Gastrocnemius medialis (tissue), 4 donors: Measurements from ENCODE around the gene CCDC200. TPM values are rescaled to one million over a fixed set of nuclear protein-coding genes. Genes with fewer than 3 reads are reported as not detected.
"Not testable (repeated sequence)": the region's sequence is repeated elsewhere in the genome, so short reads cannot be mapped to it uniquely, and the experiment has no call there.

Experiments
- ATAC-seq, 2 donors: fragments of 150-250 bp; one replicate each; pipeline ENCODE4 v1.9.1; 2016
- DNase-seq, 2 donors: peaks; one replicate each; pipeline ENCODE4 v3.0.0-alpha.2; 2019
- H3K27ac ChIP-seq, 4 donors: fragments of 200-600 bp; sonication (generic); 1 replicate in 1 of 4; 2 replicates in 3 of 4; pipeline ENCODE4 v1.5.1; 2016 to 2018; ENCODE audit warnings: mild to moderate bottlenecking in 2 of 4, moderate library complexity in 1 of 4
- H3K27me3 ChIP-seq, 3 donors: fragments of 200-600 bp; sonication (generic) in 2 of 3; 1 replicate in 1 of 3; 2 replicates in 2 of 3; pipeline versions ENCODE4 v1.5.1 to v1.6.0; 2016 to 2019; ENCODE audit warnings: mild to moderate bottlenecking in 1 of 3, moderate library complexity in 1 of 3
- H3K36me3 ChIP-seq, 2 donors: fragments of 200-600 bp; sonication (generic) in 1 of 2; one replicate each; pipeline ENCODE4 v1.5.1; 2017 to 2018
- H3K4me1 ChIP-seq, 2 donors: fragments of 200-600 bp; sonication (generic) in 1 of 2; one replicate each; pipeline ENCODE4 v1.5.1; 2016 to 2017; ENCODE audit warnings: mild to moderate bottlenecking in 2 of 2
- H3K4me3 ChIP-seq, 4 donors: fragments of 200-600 bp; sonication (generic) in 3 of 4; 1 replicate in 1 of 4; 2 replicates in 3 of 4; pipeline ENCODE4 v1.5.1; 2016 to 2019; ENCODE audit warnings: mild to moderate bottlenecking in 2 of 4
- H3K9me3 ChIP-seq, 3 donors: fragments of 200-600 bp; sonication (generic) in 2 of 3; 1 replicate in 1 of 3; 2 replicates in 2 of 3; pipeline ENCODE4 v1.5.1; 2016 to 2019
- POLR2A ChIP-seq, 2 donors: fragments of 450-650 bp; IDR thresholded peaks; one replicate each; pipeline ENCODE4 v1.6.1; 2017; ENCODE audit warnings: antibody characterized with exemption in 2 of 2, mild to moderate bottlenecking in 2 of 2, moderate library complexity in 2 of 2
- in situ Hi-C, 4 donors: fragments of 200-750 bp; cut with MboI; loops; one replicate each; pipeline versions ENCODE4 v1.15.0 to v1.8.0; 2017; ENCODE audit warnings: low sequenced_read_pairs in 4 of 4
- intact Hi-C: fragments of 100-400 bp; cut with DNase I; formaldehyde crosslinking; loops from one replicate; pipeline ENCODE4 v1.15.1; 2023; ENCODE audit warnings: low total_unique reads
- total RNA-seq, 4 donors: library from RNA; depleted of rRNA; stranded (reverse); fragments of >200 nt; gene quantifications; one replicate each; pipeline versions ENCODE4 v1.1.0 to v1.2.3, GENCODE V29; 2016
- TF ChIP-seq, protein P1 (sequence below), 5 experiments: fragments of 450-650 bp in 3 of 5; fragments of 200-600 bp in 2 of 5; sonication (generic) in 2 of 5; IDR thresholded peaks in 4 of 5; conservative IDR thresholded peaks in 1 of 5; 1 replicate in 4 of 5; 2 replicates in 1 of 5; pipeline ENCODE4 v1.5.1; 2016 to 2019; ENCODE audit warnings: antibody characterized with exemption in 5 of 5, mild to moderate bottlenecking in 3 of 5, moderate library complexity in 3 of 5

The CCDC200 gene
- total RNA-seq, 4 donors from 2014 or later: not detected

DNA sequence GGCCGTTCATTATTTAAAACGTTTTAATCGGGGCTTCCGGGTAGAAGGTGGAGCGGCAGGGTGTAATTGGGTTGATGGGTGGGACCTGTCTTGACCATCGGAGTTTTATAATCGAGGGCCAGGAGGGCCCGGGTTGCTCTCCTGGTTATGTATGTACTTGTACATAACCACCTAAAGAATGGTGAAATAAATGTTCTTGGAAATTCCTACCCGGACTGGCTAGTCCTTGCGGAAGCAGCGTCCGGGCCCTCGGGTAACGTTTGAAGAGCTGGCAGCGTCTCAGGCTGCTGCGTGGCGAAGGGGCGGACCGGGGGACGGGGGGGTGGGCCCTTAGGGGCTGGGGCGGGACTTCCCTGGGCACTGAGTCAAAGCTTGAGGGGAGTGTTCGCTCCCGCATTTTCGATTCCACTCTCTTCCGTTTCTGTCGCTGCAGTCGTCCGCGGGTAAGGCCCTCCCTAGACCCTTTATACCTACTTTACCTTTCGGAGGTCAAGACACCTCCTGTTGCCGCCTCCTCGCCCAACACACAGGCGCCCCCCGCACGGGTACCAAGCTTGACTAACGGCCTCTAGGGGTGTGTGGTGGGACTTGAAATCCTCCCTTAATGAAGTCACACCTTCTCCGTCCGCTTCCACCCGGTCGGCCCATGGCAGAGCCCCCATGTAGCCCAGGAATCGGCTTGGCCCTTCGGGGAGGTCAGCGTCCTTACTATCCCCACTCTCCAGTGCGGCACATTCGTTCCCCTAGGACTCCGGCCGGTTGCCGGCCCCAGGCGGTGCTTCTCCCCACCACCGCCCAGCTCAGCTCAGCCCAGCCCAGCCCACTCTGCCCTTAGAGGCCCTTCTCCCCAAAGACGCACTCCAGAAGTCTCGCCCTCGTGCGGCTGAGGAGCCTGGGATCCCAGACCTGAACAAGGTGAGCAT lies 16.7 kb downstream of the CCDC200 start, which contains the start of gene TMEM106A:
Gene TMEM106A (plus strand): TSS at position 396 of the 923 bp plus-strand sequence. CDS start 1,167 bp downstream, outside the sequence.
- no peaks in the 10 kb centered on the region for H3K9me3 ChIP-seq
- in situ Hi-C loops: loop anchor here in 1 of 4 donors (25.0 kb wide), 2 partner anchors 101 to 276 kb away; partner anchors contain the start of gene DHX8
- intact Hi-C loops: no loop called here
- H3K27me3 ChIP-seq: no peaks in the 10 kb centered on the region
- ATAC-seq (peak; percentile 67 to 70), DNase-seq (peak; percentile 44 to 45)
- H3K4me1 ChIP-seq: no peaks in the 10 kb centered on the region
- peak within 1 kb of the TSS; percentile 51 to 63 (median 54) for H3K4me3 ChIP-seq
- H3K27ac ChIP-seq: peak within 1 kb of the TSS; percentile 51 to 75 (median 62)
- TF ChIP-seq POLR2A (IDR thresholded peaks at IDR 0.05): peak; percentile 4 to 19
- TF ChIP-seq, protein P1, sequence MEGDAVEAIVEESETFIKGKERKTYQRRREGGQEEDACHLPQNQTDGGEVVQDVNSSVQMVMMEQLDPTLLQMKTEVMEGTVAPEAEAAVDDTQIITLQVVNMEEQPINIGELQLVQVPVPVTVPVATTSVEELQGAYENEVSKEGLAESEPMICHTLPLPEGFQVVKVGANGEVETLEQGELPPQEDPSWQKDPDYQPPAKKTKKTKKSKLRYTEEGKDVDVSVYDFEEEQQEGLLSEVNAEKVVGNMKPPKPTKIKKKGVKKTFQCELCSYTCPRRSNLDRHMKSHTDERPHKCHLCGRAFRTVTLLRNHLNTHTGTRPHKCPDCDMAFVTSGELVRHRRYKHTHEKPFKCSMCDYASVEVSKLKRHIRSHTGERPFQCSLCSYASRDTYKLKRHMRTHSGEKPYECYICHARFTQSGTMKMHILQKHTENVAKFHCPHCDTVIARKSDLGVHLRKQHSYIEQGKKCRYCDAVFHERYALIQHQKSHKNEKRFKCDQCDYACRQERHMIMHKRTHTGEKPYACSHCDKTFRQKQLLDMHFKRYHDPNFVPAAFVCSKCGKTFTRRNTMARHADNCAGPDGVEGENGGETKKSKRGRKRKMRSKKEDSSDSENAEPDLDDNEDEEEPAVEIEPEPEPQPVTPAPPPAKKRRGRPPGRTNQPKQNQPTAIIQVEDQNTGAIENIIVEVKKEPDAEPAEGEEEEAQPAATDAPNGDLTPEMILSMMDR (IDR thresholded peaks at IDR 0.05 in 4 of 5, conservative IDR thresholded peaks at IDR 0.05 in 1 of 5): peak in 2 of 5 experiments; percentile 13 to 20
- peaks cover 8 to 69% of the 10 kb centered on the region in 2 donors for H3K36me3 ChIP-seq

DNA sequence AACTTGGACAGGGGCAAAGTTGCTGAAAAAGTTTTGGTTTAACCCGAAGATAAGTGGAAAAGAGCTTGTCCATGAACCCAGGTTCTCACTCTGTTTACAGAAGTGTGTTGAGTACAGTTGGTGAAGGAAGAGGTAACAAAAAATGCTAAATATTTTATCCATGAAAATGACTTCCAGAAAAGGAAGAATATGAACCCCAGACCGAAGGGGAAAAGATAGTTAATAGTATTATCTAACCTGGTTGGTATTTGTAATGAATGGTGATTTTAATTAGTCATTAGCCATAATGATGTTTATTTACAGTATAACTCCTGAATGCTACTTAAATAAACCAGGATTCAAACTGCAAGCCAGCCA lies 17.3 kb downstream of the CCDC200 start:
- no peaks in the 10 kb centered on the region for H3K27me3 ChIP-seq
- H3K4me1 ChIP-seq: no peaks in the 10 kb centered on the region
- H3K27ac ChIP-seq: peak overlapping the region; percentile 51 to 70 (median 62)
- TF ChIP-seq, protein P1 (IDR thresholded peaks at IDR 0.05 in 4 of 5, conservative IDR thresholded peaks at IDR 0.05 in 1 of 5): no peak
- H3K36me3 ChIP-seq: peaks cover 8 to 69% of the 10 kb centered on the region in 2 donors
- H3K9me3 ChIP-seq: no peaks in the 10 kb centered on the region
- intact Hi-C loops (no loop called here), in situ Hi-C loops (loop anchor here in 1 of 4 donors (25.0 kb wide), 2 partner anchors 101 to 276 kb away; partner anchors contain the start of gene DHX8)
- ATAC-seq (no peak), DNase-seq (no peak)
- peak overlapping the region; percentile 49 to 54 (median 52) for H3K4me3 ChIP-seq

DNA sequence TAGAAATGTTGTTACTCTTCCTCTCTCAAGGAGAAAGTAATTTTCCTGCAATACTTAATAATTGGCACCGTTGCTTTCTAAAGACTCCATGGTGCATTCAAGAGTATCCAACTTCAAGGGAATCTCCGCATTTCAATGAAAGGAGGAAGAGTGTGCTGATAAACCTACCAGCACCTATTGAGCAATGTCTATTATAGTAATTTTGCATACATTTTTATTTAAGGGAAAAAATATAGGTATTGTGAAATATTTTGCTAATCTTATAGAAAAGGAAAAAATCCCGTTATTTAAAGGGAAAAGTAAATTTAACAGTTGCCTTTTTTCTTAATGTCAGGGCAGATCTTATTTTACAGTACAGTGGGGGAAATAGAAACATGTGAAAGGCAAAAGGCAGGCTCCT lies 17.8 kb downstream of the CCDC200 start:
- intact Hi-C loops (no loop called here), in situ Hi-C loops (loop anchor here in 1 of 4 donors (25.0 kb wide), 2 partner anchors 102 to 277 kb away; partner anchors contain the start of gene DHX8)
- ATAC-seq (no peak), DNase-seq (no peak)
- no peaks in the 10 kb centered on the region for H3K9me3 ChIP-seq
- no peaks in the 10 kb centered on the region for H3K4me1 ChIP-seq
- H3K36me3 ChIP-seq: peaks cover 8 to 66% of the 10 kb centered on the region in 2 donors
- H3K27ac ChIP-seq: peak overlapping the region in 1 of 4 donors; percentile 70
- H3K27me3 ChIP-seq: no peaks in the 10 kb centered on the region
- TF ChIP-seq POLR2A (IDR thresholded peaks at IDR 0.05): no peak
- TF ChIP-seq, protein P1 (IDR thresholded peaks at IDR 0.05 in 4 of 5, conservative IDR thresholded peaks at IDR 0.05 in 1 of 5): no peak
- no peak overlapping the region for H3K4me3 ChIP-seq

DNA sequence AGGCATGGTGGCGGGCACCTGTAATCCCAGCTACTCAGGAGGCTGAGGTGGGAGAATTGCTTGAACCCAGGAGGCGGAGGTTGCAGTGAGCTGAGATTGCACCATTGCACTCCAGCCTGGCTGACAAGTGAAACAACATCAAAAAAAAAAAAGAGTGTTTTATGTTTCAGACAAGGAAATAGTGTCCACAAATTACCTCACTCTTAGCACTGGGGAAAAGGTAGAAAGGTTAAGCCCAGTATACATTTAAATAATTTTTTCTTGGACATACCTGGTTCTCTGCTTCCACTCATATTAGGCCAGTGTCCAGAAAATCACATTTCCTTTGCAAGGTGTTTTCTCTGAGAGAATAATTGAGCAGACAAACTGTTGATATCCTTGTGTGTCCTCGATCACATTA lies 25.4 kb downstream of the CCDC200 start:
- DNase-seq, H3K4me3 ChIP-seq, H3K27ac ChIP-seq, ATAC-seq, H3K27me3 ChIP-seq, intact Hi-C loops, H3K4me1 ChIP-seq, H3K9me3 ChIP-seq: not testable (repeated sequence)
- in situ Hi-C loops: loop anchor here in 1 of 4 donors (25.0 kb wide), 2 partner anchors 109 to 284 kb away; partner anchors contain the start of gene DHX8
- H3K36me3 ChIP-seq: peaks cover 7 to 97% of the 10 kb centered on the region in 2 donors

DNA sequence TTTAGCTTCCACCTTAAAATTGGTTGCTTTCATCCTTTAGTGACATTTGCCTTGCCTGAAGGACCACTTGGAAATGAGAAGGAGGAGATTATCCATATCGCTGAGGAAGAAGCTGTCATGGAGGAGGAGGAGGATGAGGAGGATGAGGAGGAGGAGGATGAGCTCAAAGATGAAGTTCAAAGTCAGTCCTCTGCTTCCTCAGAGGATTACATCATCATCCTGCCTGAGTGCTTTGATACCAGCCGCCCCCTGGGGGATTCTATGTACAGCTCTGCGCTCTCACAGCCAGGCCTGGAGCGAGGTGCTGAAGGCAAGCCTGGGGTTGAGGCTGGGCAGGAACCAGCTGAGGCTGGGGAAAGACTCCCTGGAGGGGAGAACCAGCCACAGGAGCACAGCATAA lies 28.3 kb downstream of the CCDC200 start:
- Histone ChIP-seq H3K4me1 (no peaks in the 10 kb centered on the region), H3K36me3 (peaks cover 5 to 100% of the 10 kb centered on the region in 2 donors), H3K27me3 (no peaks in the 10 kb centered on the region), H3K4me3 (no peak overlapping the region), H3K27ac (no peak overlapping the region), H3K9me3 (no peaks in the 10 kb centered on the region)
- in situ Hi-C loops (loop anchor here in 1 of 4 donors (25.0 kb wide), 2 partner anchors 112 to 287 kb away; partner anchors contain the start of gene DHX8), intact Hi-C loops (no loop called here)
- no peak for DNase-seq
- TF ChIP-seq, protein P1 (IDR thresholded peaks at IDR 0.05 in 4 of 5, conservative IDR thresholded peaks at IDR 0.05 in 1 of 5): no peak
- TF ChIP-seq POLR2A (IDR thresholded peaks at IDR 0.05): no peak
- ATAC-seq: no peak
